HCT116 (cell line): Measurements from ENCODE around the gene UNC5C. TPM values are rescaled to one million over a fixed set of nuclear protein-coding genes. Genes with fewer than 3 reads are reported as not detected.

ENCODE experiments used
- ATAC-seq: fragments of 200-7000 bp; cut with Tn5 transposase; 2 replicates; pipeline ENCODE4 v1.9.1; 2020; ENCODE audit warnings: mild to moderate bottlenecking, moderate library complexity
- BruUV-seq: library from RNA; stranded (reverse); fragments of 400-500 nt; replicated peaks from 2 replicates; lab custom pipeline; 2021; lab: Mats Ljungman, UMichigan
- CTCF ChIA-PET: fragments of 300-600 bp; sonication (Branson Sonifier 250); formaldehyde crosslinking; loops from one replicate; lab custom pipeline; 2021; ENCODE audit warnings: antibody characterized with exemption; lab: Charles Lee
- POLR2A ChIA-PET: fragments of 300-600, 350-600 bp; sonication (Branson Sonifier 250); formaldehyde crosslinking; loops from one replicate; lab custom pipeline; 2021; ENCODE audit warnings: antibody characterized with exemption; lab: Charles Lee
- RAD21 ChIA-PET, 2 experiments: fragments of 300-600 bp; sonication (Branson Sonifier 250); formaldehyde crosslinking; loops; one replicate each; lab custom pipeline; 2023; ENCODE audit warnings: low total read pairs in 2 of 2; ENCODE audit not compliant: uncharacterized antibody in 2 of 2, unreplicated experiment in 2 of 2, low non-redundant PET in 1 of 2; lab: Charles Lee
- DNase-seq: peaks from one replicate; pipeline ENCODE4 v3.0.0-alpha.2; 2010; ENCODE audit warnings: low read depth, low spot score
- H2AFZ ChIP-seq: fragments of 200-600 bp; shearing (Covaris generic), sonication (generic); 2 replicates; pipeline ENCODE4 v1.6.1; 2017; ENCODE audit warnings: low read depth, mixed run types, mixed read lengths, antibody characterized with exemption, low read length; ENCODE audit not compliant: poor library complexity, severe bottlenecking
- H3K27ac ChIP-seq: 2 replicates; pipeline ENCODE4 v1.5.1; 2012; ENCODE audit warnings: low read depth, low read length
- H3K27me3 ChIP-seq: fragments of 200-600 bp; sonication (generic); 2 replicates; pipeline ENCODE4 v1.6.1; 2016; ENCODE audit warnings: mixed run types, low read length, mixed read lengths; ENCODE audit not compliant: insufficient read depth
- H3K36me3 ChIP-seq, 2 experiments: fragments of 200-500 bp in 1 of 2; fragments of 200-600 bp in 1 of 2; sonication (Bioruptor generic) in 1 of 2; sonication (generic) in 1 of 2; 2 replicates each; pipeline versions ENCODE4 v1.5.1 to v1.6.1; 2014 to 2016; ENCODE audit warnings: low read length in 2 of 2, inconsistent platforms in 1 of 2, mixed read lengths in 1 of 2, mixed run types in 1 of 2; ENCODE audit not compliant: insufficient read depth in 2 of 2, control insufficient read depth in 1 of 2
- H3K4me1 ChIP-seq, 2 experiments: fragments of 200-600 bp in 1 of 2; sonication (generic) in 1 of 2; 2 replicates each; pipeline versions ENCODE4 v1.5.1 to v1.6.1; 2012 to 2017; ENCODE audit warnings: low read length in 2 of 2, inconsistent platforms in 1 of 2, mild to moderate bottlenecking in 1 of 2, mixed read lengths in 1 of 2, mixed run types in 1 of 2, moderate library complexity in 1 of 2; ENCODE audit not compliant: insufficient read depth in 2 of 2, control insufficient read depth in 1 of 2
- H3K4me2 ChIP-seq: fragments of 200-600 bp; sonication (generic); 2 replicates; pipeline ENCODE4 v1.6.1; 2017; ENCODE audit warnings: mixed run types, low read length, mixed read lengths
- H3K4me3 ChIP-seq, 2 experiments: fragments of 200-600 bp in 1 of 2; sonication (generic) in 1 of 2; replicated peaks in 1 of 2; 2 replicates each; pipeline ENCODE4 v1.5.1; 2011 to 2016; ENCODE audit warnings: low read length in 2 of 2, control low read depth in 1 of 2, low read depth in 1 of 2, mild to moderate bottlenecking in 1 of 2, mixed read lengths in 1 of 2, mixed run types in 1 of 2
- H3K79me2 ChIP-seq: fragments of 200-600 bp; sonication (generic); 2 replicates; pipeline ENCODE4 v1.6.1; 2017; ENCODE audit warnings: mild to moderate bottlenecking, mixed run types, low read length, moderate library complexity, mixed read lengths; ENCODE audit not compliant: insufficient read depth
- H3K9ac ChIP-seq: fragments of 200-600 bp; sonication (generic); 2 replicates; pipeline ENCODE4 v1.6.1; 2016; ENCODE audit warnings: low read length, mixed read lengths
- H3K9me2 ChIP-seq: fragments of 200-600 bp; sonication (generic), shearing (Covaris generic); 2 replicates; pipeline ENCODE4 v1.6.1; 2017; ENCODE audit warnings: mixed run types, mild to moderate bottlenecking, moderate library complexity; ENCODE audit not compliant: insufficient read depth
- H3K9me3 ChIP-seq, 2 experiments: fragments of 200-500 bp in 1 of 2; fragments of 200-600 bp in 1 of 2; sonication (Bioruptor generic) in 1 of 2; sonication (generic) in 1 of 2; 2 replicates each; pipeline ENCODE4 v1.6.1; 2014 to 2017; ENCODE audit warnings: low read length in 2 of 2, mixed read lengths in 2 of 2, inconsistent platforms in 1 of 2, low read depth in 1 of 2, mild to moderate bottlenecking in 1 of 2, mixed run types in 1 of 2, moderate library complexity in 1 of 2; ENCODE audit not compliant: control insufficient read depth in 1 of 2, insufficient read depth in 1 of 2
- H4K20me1 ChIP-seq: fragments of 200-600 bp; sonication (generic), shearing (Covaris generic); 2 replicates; pipeline ENCODE4 v1.6.1; 2017; ENCODE audit warnings: mixed run types, mild to moderate bottlenecking, moderate library complexity; ENCODE audit not compliant: insufficient read depth
- ATF3 ChIP-seq: IDR thresholded peaks from 2 replicates; pipeline ENCODE4 v1.6.1; 2012
- CBX3 ChIP-seq: IDR thresholded peaks from 2 replicates; pipeline ENCODE4 v1.6.1; 2012; ENCODE audit warnings: low read depth
- EGR1 ChIP-seq: IDR thresholded peaks from 2 replicates; pipeline ENCODE4 v1.6.1; 2012; ENCODE audit warnings: low read depth
- ELF1 ChIP-seq: IDR thresholded peaks from 2 replicates; pipeline ENCODE4 v1.6.1; 2012; ENCODE audit warnings: low read depth, borderline replicate concordance
- EZH2phosphoT487 ChIP-seq: fragments of 200-600 bp; IDR thresholded peaks from 2 replicates; pipeline ENCODE4 v1.6.1; 2018; ENCODE audit warnings: antibody characterized with exemption, borderline replicate concordance
- FOSL1 ChIP-seq: IDR thresholded peaks from 2 replicates; pipeline ENCODE4 v1.6.1; 2012; ENCODE audit warnings: low read depth
- JUND ChIP-seq: IDR thresholded peaks from 2 replicates; pipeline ENCODE4 v1.6.1; 2012
- MAX ChIP-seq: IDR thresholded peaks from 2 replicates; pipeline ENCODE4 v1.6.1; 2012
- POLR2A ChIP-seq: IDR thresholded peaks from 2 replicates; pipeline ENCODE4 v1.7.0; 2011; ENCODE audit warnings: borderline replicate concordance; ENCODE audit not compliant: insufficient read depth, insufficient read length; ENCODE audit errors: extremely low read depth
- RAD21 ChIP-seq: IDR thresholded peaks from 2 replicates; pipeline ENCODE4 v1.6.1; 2012; ENCODE audit warnings: low read depth, mild to moderate bottlenecking
- SIN3A ChIP-seq: IDR thresholded peaks from 2 replicates; pipeline ENCODE4 v1.6.1; 2012; ENCODE audit warnings: low read depth
- SP1 ChIP-seq: IDR thresholded peaks from 2 replicates; pipeline ENCODE4 v1.6.1; 2012; ENCODE audit warnings: low read depth
- SRF ChIP-seq: IDR thresholded peaks from 2 replicates; pipeline ENCODE4 v1.6.1; 2012; ENCODE audit warnings: low read depth
- TCF7L2 ChIP-seq: IDR thresholded peaks from 2 replicates; pipeline ENCODE4 v1.7.0; 2011; ENCODE audit warnings: borderline replicate concordance, inconsistent platforms; ENCODE audit not compliant: insufficient read depth, insufficient read length; ENCODE audit errors: extremely low read depth
- YY1 ChIP-seq: IDR thresholded peaks from 2 replicates; pipeline ENCODE4 v1.6.1; 2011; ENCODE audit warnings: low read length, low read depth, moderate library complexity, mild to moderate bottlenecking; ENCODE audit not compliant: insufficient replicate concordance; ENCODE audit errors: extremely low read depth
- intact Hi-C: fragments of 100-400 bp; cut with micrococcal nuclease; formaldehyde crosslinking; loops from 2 replicates; pipeline ENCODE4 v1.10.0; 2022
- total RNA-seq: library from RNA; stranded (reverse); gene quantifications from one replicate; pipeline ENCODE4 v1.2.1, GENCODE V29; 2021; ENCODE audit not compliant: unreplicated experiment
- TF ChIP-seq, protein P1 (sequence below): IDR thresholded peaks from 2 replicates; pipeline ENCODE4 v1.6.1; 2011; ENCODE audit warnings: mild to moderate bottlenecking, low read length, moderate library complexity; ENCODE audit not compliant: insufficient replicate concordance; ENCODE audit errors: extremely low read depth

UNC5C gene
- total RNA-seq, 1 experiment from 2014 or later = not detected

GRCh38 chr4:95255396-95256107 lies 293.2 kb downstream of the UNC5C start:
- CTCF ChIA-PET = no interaction called here
- no peak overlapping the region for H3K27ac ChIP-seq
- H3K79me2 ChIP-seq = no peaks in the 10 kb centered on the region
- H3K4me1 ChIP-seq = no peaks in the 10 kb centered on the region
- H2AFZ ChIP-seq = no peak overlapping the region
- DNase-seq (no peak), ATAC-seq (no peak)
- H3K27me3 ChIP-seq = no peaks in the 10 kb centered on the region
- H3K4me2 ChIP-seq = no peak overlapping the region
- no peaks in the 10 kb centered on the region for H3K36me3 ChIP-seq
- BruUV-seq = no TSS peak
- H3K9me3 ChIP-seq = no peaks in the 10 kb centered on the region
- no peaks in the 10 kb centered on the region for H3K9me2 ChIP-seq
- intact Hi-C loops = no loop called here
- H4K20me1 ChIP-seq = no peaks in the 10 kb centered on the region
- TF ChIP-seq EGR1 (no peak), SP1 (no peak), TCF7L2 (no peak), FOSL1 (no peak), ATF3 (no peak), RAD21 (no peak), ELF1 (no peak), MAX (no peak), SRF (no peak), POLR2A (no peak), CBX3 (no peak), SIN3A (no peak), JUND (no peak), YY1 (no peak), EZH2phosphoT487 (no peak)
- TF ChIP-seq, protein P1, sequence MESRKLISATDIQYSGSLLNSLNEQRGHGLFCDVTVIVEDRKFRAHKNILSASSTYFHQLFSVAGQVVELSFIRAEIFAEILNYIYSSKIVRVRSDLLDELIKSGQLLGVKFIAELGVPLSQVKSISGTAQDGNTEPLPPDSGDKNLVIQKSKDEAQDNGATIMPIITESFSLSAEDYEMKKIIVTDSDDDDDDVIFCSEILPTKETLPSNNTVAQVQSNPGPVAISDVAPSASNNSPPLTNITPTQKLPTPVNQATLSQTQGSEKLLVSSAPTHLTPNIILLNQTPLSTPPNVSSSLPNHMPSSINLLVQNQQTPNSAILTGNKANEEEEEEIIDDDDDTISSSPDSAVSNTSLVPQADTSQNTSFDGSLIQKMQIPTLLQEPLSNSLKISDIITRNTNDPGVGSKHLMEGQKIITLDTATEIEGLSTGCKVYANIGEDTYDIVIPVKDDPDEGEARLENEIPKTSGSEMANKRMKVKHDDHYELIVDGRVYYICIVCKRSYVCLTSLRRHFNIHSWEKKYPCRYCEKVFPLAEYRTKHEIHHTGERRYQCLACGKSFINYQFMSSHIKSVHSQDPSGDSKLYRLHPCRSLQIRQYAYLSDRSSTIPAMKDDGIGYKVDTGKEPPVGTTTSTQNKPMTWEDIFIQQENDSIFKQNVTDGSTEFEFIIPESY = no peak
- POLR2A ChIA-PET = no interaction called here
- H3K4me3 ChIP-seq = no peak overlapping the region
- RAD21 ChIA-PET = no interaction called here
- H3K9ac ChIP-seq = no peak overlapping the region
